ENCODE measurements around the gene CRBN.

The CRBN gene

DNA sequence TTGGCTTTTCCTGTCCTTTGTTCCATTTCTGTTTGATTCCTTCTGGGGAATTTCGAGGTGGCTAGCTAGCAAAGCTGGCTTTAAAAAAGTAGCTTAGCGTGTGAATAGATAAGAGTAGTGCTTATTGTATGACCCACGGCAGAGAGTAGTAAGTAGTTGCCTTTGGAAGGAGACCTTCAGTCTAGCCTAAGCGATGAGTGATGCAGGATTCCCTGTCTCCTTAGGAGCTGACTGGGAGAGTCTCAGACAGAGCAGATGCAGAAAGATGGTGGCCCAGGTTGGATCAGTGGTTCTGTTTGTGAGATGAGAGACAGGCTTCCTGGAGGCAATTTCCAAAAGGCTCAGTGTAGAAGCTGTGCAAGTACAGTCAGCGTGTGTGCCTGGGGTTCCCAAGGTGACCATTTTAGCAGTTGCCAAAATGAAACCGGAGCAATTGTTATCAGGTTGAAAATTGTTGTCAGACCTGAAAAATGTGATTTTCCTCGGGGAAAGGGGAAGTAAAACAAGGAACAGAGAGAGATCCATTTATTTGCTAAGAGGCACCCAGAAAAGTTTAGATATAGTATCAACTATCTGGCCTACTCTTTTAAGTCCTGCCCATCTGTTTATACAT lies 68.6 kb downstream of the CRBN start:
- DNase-seq, result no peak

DNA sequence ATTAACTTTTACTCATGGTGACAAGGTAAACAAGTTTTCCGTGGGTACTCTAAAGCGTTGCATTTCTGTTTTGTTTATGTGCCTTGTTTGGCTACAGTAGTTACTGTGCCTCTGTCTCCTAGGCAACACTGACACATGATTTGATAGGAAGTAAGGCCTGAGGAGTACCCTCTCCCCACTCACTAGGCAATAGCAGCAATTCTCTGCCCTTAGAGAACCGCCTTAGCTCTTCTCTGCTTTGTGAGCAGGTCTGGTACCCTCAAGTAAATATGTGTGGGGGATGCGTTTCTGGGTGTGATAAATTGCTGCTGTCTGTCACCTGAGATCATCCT lies 69.2 kb downstream of the CRBN start, which contains the start of gene IL5RA:
Gene IL5RA, minus strand, starts transcription at position 76 of the 332 bp plus-strand sequence. CDS start 5,390 bp downstream, outside the sequence.
- DNase-seq, result no peak

- no peak for DNase-seq
Measured at GRCh38 chr3:3109407-3110298, 69.8 kb downstream of the CRBN start.

- DNase-seq, result no peak
Measured at GRCh38 chr3:3107858-3108257, 71.6 kb downstream of the CRBN start.

- DNase-seq, result no peak
Measured at GRCh38 chr3:3107181-3107580, 72.3 kb downstream of the CRBN start.

DNA sequence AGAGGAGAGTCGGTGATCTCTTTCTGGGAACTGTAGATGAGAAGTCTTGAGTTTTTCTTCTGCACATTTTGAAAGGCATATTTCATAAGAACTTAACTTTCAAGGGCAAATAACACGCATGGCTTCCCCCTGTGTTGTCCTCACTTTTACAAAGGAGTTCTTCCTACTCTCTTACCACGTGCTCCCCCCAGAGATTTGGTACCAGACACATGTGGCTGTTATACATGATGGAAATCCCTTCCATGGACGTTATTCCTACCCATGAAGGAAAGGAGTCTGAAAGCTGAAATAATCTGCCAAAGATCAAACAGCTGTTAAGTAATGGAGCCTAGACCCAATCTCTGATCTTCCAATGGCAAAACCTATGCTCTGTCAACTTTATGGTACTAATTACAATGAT lies 73.7 kb downstream of the CRBN start:
- no peak for DNase-seq

- no peak for DNase-seq
Measured at GRCh38 chr3:3105246-3105645, 74.2 kb downstream of the CRBN start.

- DNase-seq, result no peak
Measured at GRCh38 chr3:3102751-3103150, 76.7 kb downstream of the CRBN start.

DNA sequence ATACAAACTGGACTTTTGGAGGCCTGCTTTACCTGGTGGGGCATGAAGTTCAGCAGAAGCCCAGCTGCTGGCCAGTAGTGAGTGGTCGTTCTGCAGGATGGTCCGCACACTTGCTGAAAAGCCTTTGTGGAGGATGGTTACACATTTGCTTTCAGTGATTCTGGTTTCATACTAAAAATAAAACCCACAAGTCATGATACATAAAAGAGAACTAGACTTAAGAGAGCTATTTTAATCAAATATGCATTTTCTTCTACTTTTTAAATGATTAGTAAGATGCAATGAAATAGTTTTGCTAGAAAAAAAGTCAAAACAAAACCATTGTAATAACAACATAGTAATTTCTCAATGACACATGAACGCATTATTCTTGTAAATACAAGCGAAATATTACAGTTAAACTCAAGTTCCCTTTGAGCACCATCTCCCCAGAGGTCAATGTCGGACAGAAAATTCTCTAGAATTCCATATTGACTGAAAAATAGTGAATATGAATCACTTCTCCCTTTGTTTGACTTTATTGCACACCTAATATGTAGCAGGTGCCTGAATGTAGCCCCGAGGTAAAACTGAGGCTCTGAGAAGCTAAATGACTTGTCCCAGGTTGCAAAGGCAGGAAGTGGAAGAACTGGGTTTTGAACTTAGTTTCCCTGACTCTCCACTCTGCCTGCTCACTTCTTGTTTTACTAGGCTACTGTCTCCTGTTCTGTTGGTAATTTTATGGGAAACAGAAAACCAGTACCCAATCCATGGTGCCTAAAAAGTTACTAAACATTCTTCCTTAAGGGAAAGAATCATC lies 77.6 kb downstream of the CRBN start:
- no peak for DNase-seq

All from anterior cingulate cortex (tissue), 58 donors.